PC-9 (cell line): ENCODE results near the gene DRGX. TPM values are rescaled to one million over a fixed set of nuclear protein-coding genes. Genes with fewer than 3 reads are reported as not detected.

Experiments
- BruUV-seq: library from RNA; stranded (reverse); fragments of 400-500 nt; replicated peaks from 2 replicates; lab custom pipeline; 2021; lab: Mats Ljungman, UMichigan
- CTCF ChIA-PET: fragments of 300-600 bp; sonication (Branson Sonifier 250); formaldehyde crosslinking; loops from one replicate; lab custom pipeline; 2022; ENCODE audit warnings: antibody characterized with exemption; lab: Charles Lee
- POLR2A ChIA-PET: fragments of 300-600 bp; sonication (Branson Sonifier 250); formaldehyde crosslinking; loops from one replicate; lab custom pipeline; 2022; ENCODE audit warnings: antibody characterized with exemption; ENCODE audit not compliant: unreplicated experiment; lab: Charles Lee
- DNase-seq, 2 experiments: peaks; one replicate each; pipeline versions ENCODE4 v3.0.0 to v3.0.0-alpha.2; 2015 to 2022; ENCODE audit warnings: mixed read lengths in 1 of 2
- H2AFZ ChIP-seq: fragments of 200-600 bp; sonication (generic); 2 replicates; pipeline ENCODE4 v1.8.1; 2017; ENCODE audit warnings: antibody characterized with exemption
- H3F3A ChIP-seq: fragments of 200-600 bp; sonication (generic); 2 replicates; pipeline ENCODE4 v1.8.1; 2017; ENCODE audit warnings: antibody characterized with exemption, mild to moderate bottlenecking, low read depth; ENCODE audit not compliant: insufficient read depth
- H3K27ac ChIP-seq: fragments of 200-600 bp; sonication (generic); 2 replicates; pipeline ENCODE4 v1.6.1; 2016; ENCODE audit warnings: mixed run types
- H3K27me3 ChIP-seq: fragments of 200-600 bp; sonication (generic); 2 replicates; pipeline ENCODE4 v1.6.1; 2016; ENCODE audit warnings: low read depth, mixed run types; ENCODE audit not compliant: insufficient read depth
- H3K36me3 ChIP-seq: fragments of 200-600 bp; sonication (generic); 2 replicates; pipeline ENCODE4 v1.6.1; 2016; ENCODE audit warnings: low read depth, mixed run types
- H3K4me1 ChIP-seq: fragments of 200-600 bp; sonication (generic); replicated peaks from 2 replicates; pipeline ENCODE4 v1.6.1; 2016; ENCODE audit warnings: mixed run types; ENCODE audit not compliant: insufficient read depth
- H3K4me2 ChIP-seq: fragments of 200-600 bp; sonication (generic); 2 replicates; pipeline ENCODE4 v1.6.1; 2017; ENCODE audit warnings: mixed run types
- H3K4me3 ChIP-seq: fragments of 200-600 bp; sonication (generic); 2 replicates; pipeline ENCODE4 v1.6.1; 2016; ENCODE audit warnings: mixed run types
- H3K79me2 ChIP-seq: fragments of 200-600 bp; sonication (generic); 2 replicates; pipeline ENCODE4 v1.6.1; 2017; ENCODE audit warnings: low read depth, mixed run types
- H3K9me2 ChIP-seq: fragments of 200-600 bp; sonication (generic); 2 replicates; pipeline ENCODE4 v1.8.1; 2017; ENCODE audit warnings: mild to moderate bottlenecking; ENCODE audit not compliant: insufficient read depth
- H3K9me3 ChIP-seq: fragments of 200-600 bp; sonication (generic); 2 replicates; pipeline ENCODE4 v1.8.1; 2016; ENCODE audit warnings: low read depth; ENCODE audit not compliant: insufficient read depth
- H4K20me1 ChIP-seq: fragments of 200-600 bp; sonication (generic); 2 replicates; pipeline ENCODE4 v1.8.1; 2017; ENCODE audit not compliant: insufficient read depth
- EZH2 ChIP-seq: fragments of 200-600 bp; sonication (generic); IDR thresholded peaks from 2 replicates; pipeline ENCODE4 v1.8.0; 2017; ENCODE audit warnings: antibody characterized with exemption, low read depth
- intact Hi-C: fragments of 100-400 bp; cut with micrococcal nuclease; formaldehyde crosslinking; loops from one replicate; pipeline ENCODE4 v1.10.0; 2022; ENCODE audit not compliant: unreplicated experiment
- total RNA-seq: library from RNA; stranded (reverse); gene quantifications from 2 replicates; pipeline ENCODE4 v1.2.3, GENCODE V29; 2021
- TF ChIP-seq, protein P1 (sequence below): fragments of 200-600 bp; sonication (generic); conservative IDR thresholded peaks from 2 replicates; pipeline ENCODE4 v1.6.1; 2017; ENCODE audit warnings: mixed run types, antibody characterized with exemption, mild to moderate bottlenecking, moderate library complexity

The DRGX gene
- total RNA-seq, 1 experiment from 2014 or later, result not detected

DNA sequence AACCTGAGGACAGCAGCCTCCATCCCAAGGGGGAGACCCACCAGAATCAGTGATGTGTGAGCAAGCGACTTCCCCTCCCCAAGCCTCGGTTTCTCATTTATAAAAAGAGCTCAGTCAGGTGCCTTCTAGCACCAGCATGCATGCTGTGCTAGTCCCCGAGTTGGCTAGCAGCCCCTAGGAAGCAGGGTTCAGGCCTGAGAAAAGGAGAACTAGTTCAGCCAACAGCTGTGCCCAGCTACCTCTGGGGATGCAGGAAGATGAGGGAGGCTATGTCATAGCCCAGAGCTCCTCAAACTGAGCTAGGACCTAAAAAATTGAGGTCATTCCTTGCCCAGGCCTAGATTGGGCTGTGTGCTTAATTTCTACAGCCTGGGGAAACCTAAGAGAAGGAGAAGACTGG is 13.7 kb downstream of the DRGX start:
- no TSS peak for BruUV-seq
- intact Hi-C loops, result no loop called here
- no peak for DNase-seq
- peaks cover 7% of the 10 kb centered on the region for H3K4me1 ChIP-seq
- no peaks in the 10 kb centered on the region for H3K36me3 ChIP-seq
- H3K4me3 ChIP-seq, result no peak overlapping the region
- POLR2A ChIA-PET, result no interaction called here
- peaks cover 5% of the 10 kb centered on the region; the same call in 1 of the 2 replicates for H3F3A ChIP-seq
- TF ChIP-seq, protein P1, sequence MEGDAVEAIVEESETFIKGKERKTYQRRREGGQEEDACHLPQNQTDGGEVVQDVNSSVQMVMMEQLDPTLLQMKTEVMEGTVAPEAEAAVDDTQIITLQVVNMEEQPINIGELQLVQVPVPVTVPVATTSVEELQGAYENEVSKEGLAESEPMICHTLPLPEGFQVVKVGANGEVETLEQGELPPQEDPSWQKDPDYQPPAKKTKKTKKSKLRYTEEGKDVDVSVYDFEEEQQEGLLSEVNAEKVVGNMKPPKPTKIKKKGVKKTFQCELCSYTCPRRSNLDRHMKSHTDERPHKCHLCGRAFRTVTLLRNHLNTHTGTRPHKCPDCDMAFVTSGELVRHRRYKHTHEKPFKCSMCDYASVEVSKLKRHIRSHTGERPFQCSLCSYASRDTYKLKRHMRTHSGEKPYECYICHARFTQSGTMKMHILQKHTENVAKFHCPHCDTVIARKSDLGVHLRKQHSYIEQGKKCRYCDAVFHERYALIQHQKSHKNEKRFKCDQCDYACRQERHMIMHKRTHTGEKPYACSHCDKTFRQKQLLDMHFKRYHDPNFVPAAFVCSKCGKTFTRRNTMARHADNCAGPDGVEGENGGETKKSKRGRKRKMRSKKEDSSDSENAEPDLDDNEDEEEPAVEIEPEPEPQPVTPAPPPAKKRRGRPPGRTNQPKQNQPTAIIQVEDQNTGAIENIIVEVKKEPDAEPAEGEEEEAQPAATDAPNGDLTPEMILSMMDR, result no peak
- no peak for TF ChIP-seq EZH2
- peaks cover 10% of the 10 kb centered on the region for H3K27me3 ChIP-seq
- H3K79me2 ChIP-seq, result no peaks in the 10 kb centered on the region
- no peaks in the 10 kb centered on the region for H3K9me3 ChIP-seq
- no peaks in the 10 kb centered on the region for H3K9me2 ChIP-seq
- H2AFZ ChIP-seq, result no peak overlapping the region
- no peak overlapping the region for H3K4me2 ChIP-seq
- H4K20me1 ChIP-seq, result no peaks in the 10 kb centered on the region
- no peak overlapping the region for H3K27ac ChIP-seq
- CTCF ChIA-PET, result no interaction called here

DNA sequence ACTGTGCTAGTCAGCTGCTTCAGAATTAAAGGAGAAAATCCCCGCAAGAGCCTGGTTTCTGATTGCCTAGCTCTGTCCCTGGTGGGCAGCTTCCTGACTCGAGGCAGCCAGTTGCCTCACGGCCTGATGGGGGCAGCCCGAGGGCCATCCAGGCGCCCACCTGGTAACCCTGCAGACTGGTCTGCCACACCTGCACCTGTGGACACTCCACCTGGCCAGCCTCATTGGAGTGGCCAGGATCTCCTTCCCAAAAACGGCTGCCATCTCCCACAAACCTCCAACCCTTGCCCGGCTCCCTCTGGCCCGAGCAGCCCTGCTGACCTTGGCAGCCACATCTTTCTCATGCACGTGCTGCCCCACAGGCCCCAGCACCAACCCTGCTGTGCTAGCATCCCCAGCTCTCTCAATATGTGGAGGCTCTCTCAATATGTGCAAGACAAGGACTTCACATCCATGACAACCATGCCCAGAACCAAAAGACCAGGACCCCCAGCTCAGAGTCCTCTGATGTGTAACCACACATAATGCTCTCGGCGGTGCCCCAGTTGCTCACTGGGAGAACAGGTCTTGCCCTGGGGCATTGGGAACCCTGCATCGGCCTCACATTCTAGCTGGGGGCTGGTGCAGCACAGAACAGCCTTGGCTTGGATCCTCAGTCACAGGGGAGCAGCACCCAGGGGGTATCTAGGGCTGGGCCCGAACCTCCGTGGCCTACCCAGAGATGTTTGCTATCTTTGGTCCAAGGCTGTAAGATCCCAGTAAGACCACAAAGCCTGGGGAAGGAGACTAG is 14.6 kb downstream of the DRGX start:
- H3K4me2 ChIP-seq, result no peak overlapping the region
- ChIA-PET CTCF (no interaction called here), POLR2A (no interaction called here)
- BruUV-seq, result no TSS peak
- H3K27me3 ChIP-seq, result peaks cover 19% of the 10 kb centered on the region
- intact Hi-C loops, result no loop called here
- H3K4me3 ChIP-seq, result no peak overlapping the region
- no peaks in the 10 kb centered on the region for H3F3A ChIP-seq
- H3K79me2 ChIP-seq, result no peaks in the 10 kb centered on the region
- no peaks in the 10 kb centered on the region for H3K36me3 ChIP-seq
- DNase-seq, result no peak
- H4K20me1 ChIP-seq, result no peaks in the 10 kb centered on the region
- TF ChIP-seq, protein P1, result no peak
- TF ChIP-seq EZH2, result no peak
- no peak overlapping the region for H3K27ac ChIP-seq
- no peak overlapping the region for H2AFZ ChIP-seq
- no peaks in the 10 kb centered on the region for H3K9me2 ChIP-seq
- peaks cover under 1% of the 10 kb centered on the region; the same call in 1 of the 2 replicates for H3K4me1 ChIP-seq
- no peaks in the 10 kb centered on the region for H3K9me3 ChIP-seq

DNA sequence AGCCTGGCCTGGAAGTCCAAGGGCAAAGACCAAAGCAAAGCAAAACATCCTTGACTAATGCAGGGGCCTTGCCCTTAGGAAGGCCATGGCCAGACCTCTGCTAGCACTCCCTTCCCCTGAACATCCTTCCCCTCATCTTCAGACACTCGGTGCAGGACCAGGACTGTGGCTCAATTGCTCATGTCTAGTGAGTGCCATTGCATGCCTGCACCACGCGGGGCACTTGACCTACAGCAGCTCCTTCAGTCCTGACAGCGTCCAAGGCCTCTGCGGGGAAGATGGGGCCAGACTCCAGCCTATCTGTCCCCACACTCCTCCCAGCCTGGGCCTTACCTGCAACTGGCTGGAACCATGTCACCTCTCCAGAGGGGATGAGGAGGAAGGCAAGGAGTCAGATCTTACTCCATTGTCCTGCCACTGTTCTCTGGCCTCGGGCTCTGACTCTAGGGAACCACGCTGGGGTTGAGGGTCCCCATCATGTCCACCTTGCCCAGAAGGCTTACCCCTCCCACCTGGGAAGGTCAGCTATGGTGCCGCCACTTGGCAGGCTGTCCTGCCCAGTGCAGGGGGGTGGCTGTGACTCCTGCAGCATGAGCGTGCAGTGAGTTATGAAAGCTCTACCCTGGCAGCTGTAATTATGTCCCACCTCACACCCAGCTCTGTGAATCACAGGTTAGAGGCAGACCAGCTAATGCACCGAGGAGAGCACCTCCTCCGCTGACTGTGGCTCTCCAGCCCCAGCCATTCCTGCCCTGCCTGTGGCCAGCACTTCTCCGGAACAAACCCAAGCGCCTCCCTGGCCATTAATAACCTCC is 16.1 kb downstream of the DRGX start:
- no TSS peak for BruUV-seq
- H2AFZ ChIP-seq, result no peak overlapping the region

More for the DNA sequence above, 16.1 kb downstream of the DRGX start:
- H3K36me3 ChIP-seq, result no peaks in the 10 kb centered on the region
- ChIA-PET POLR2A (no interaction called here), CTCF (no interaction called here)
- no peaks in the 10 kb centered on the region for H4K20me1 ChIP-seq
- intact Hi-C loops, result no loop called here
- TF ChIP-seq, protein P1, result peak; percentile 32; the same call in 1 of the 2 replicates
- no peak for TF ChIP-seq EZH2
- no peaks in the 10 kb centered on the region for H3K79me2 ChIP-seq
- no peaks in the 10 kb centered on the region for H3F3A ChIP-seq
- no peak overlapping the region for H3K27ac ChIP-seq
- no peaks in the 10 kb centered on the region for H3K9me2 ChIP-seq
- no peaks in the 10 kb centered on the region for H3K4me1 ChIP-seq
- H3K27me3 ChIP-seq, result peaks cover 29% of the 10 kb centered on the region
- no peak overlapping the region for H3K4me2 ChIP-seq
- no peaks in the 10 kb centered on the region for H3K9me3 ChIP-seq
- DNase-seq, result no peak
- H3K4me3 ChIP-seq, result no peak overlapping the region
